ENCODE measurements around the gene LRP1B. TPM values are rescaled to one million over a fixed set of nuclear protein-coding genes. Genes with fewer than 3 reads are reported as not detected.

Gene LRP1B
- total RNA-seq, 2 donors from 2014 or later: 0.52 to 3.0 TPM

DNA sequence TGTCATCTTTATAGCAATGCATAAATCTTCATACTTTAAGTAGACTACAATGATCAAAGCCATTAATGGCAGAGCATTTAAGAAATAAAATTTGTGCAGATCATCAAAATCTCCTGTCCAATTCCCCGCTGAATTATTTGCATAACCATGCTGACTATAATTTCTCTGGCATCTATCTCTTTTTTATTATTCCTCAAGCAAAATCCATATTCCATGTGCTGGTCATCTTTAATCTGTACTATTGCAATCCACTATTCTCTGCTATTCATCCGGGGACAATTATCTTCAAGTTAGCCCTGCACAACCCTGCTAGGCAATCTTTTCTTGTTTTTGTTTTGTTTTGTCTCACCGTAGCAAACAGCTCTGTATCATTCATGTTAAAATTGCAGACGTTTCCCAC lies 1881.0 kb downstream of the LRP1B start:
- TF ChIP-seq POLR2A (IDR thresholded peaks at IDR 0.05): no peak
- TF ChIP-seq, protein P1, sequence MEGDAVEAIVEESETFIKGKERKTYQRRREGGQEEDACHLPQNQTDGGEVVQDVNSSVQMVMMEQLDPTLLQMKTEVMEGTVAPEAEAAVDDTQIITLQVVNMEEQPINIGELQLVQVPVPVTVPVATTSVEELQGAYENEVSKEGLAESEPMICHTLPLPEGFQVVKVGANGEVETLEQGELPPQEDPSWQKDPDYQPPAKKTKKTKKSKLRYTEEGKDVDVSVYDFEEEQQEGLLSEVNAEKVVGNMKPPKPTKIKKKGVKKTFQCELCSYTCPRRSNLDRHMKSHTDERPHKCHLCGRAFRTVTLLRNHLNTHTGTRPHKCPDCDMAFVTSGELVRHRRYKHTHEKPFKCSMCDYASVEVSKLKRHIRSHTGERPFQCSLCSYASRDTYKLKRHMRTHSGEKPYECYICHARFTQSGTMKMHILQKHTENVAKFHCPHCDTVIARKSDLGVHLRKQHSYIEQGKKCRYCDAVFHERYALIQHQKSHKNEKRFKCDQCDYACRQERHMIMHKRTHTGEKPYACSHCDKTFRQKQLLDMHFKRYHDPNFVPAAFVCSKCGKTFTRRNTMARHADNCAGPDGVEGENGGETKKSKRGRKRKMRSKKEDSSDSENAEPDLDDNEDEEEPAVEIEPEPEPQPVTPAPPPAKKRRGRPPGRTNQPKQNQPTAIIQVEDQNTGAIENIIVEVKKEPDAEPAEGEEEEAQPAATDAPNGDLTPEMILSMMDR (IDR thresholded peaks at IDR 0.05): no peak
- no peak overlapping the region for H3K4me3 ChIP-seq
- DNase-seq (no peak), ATAC-seq (no peak)
- H3K4me1 ChIP-seq: no peaks in the 10 kb centered on the region
- intact Hi-C loops (cut with DNase I): no loop called here
- WGBS, 2 donors: 56 to 57% methylated on average over 4 of the region's 4 CpGs
- no peaks in the 10 kb centered on the region for H3K36me3 ChIP-seq (replicated peaks in 1 of 2; ENCODE audit: insufficient read depth in 1 of 2, low read depth in 2 of 2)
- no peaks in the 10 kb centered on the region for H3K27me3 ChIP-seq
- no peak overlapping the region for H3K27ac ChIP-seq
- no peaks in the 10 kb centered on the region for H3K9me3 ChIP-seq

DNA sequence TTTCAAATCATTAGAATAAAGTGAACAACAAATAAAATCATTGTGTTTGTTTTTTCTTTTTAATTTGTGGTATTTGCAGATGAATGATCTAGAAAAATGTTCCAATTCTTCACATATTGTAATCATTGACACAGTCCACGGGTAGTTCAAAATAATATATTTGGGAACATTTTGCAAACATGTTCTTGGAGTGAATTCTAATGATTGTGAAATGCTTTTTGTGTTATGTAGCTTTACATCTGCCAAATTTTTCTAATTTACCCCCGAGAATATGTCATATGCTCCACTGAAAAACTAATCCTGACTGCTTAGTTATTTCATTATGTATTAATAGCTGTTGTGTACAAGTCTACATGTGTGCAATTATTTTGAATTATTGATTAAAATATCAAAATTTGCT lies 1882.2 kb downstream of the LRP1B start:
- H3K9me3 ChIP-seq: no peaks in the 10 kb centered on the region
- no peaks in the 10 kb centered on the region for H3K36me3 ChIP-seq (replicated peaks in 1 of 2; ENCODE audit: insufficient read depth in 1 of 2, low read depth in 2 of 2)
- no peak overlapping the region for H3K4me3 ChIP-seq
- DNase-seq (no peak), ATAC-seq (no peak)
- H3K27me3 ChIP-seq: no peaks in the 10 kb centered on the region
- H3K27ac ChIP-seq: no peak overlapping the region
- TF ChIP-seq POLR2A (IDR thresholded peaks at IDR 0.05): no peak
- TF ChIP-seq, protein P1 (IDR thresholded peaks at IDR 0.05): no peak
- intact Hi-C loops (cut with DNase I): no loop called here
- 23 to 38% methylated on average over 2 of the region's 2 CpGs for WGBS, 2 donors
- no peaks in the 10 kb centered on the region for H3K4me1 ChIP-seq

DNA sequence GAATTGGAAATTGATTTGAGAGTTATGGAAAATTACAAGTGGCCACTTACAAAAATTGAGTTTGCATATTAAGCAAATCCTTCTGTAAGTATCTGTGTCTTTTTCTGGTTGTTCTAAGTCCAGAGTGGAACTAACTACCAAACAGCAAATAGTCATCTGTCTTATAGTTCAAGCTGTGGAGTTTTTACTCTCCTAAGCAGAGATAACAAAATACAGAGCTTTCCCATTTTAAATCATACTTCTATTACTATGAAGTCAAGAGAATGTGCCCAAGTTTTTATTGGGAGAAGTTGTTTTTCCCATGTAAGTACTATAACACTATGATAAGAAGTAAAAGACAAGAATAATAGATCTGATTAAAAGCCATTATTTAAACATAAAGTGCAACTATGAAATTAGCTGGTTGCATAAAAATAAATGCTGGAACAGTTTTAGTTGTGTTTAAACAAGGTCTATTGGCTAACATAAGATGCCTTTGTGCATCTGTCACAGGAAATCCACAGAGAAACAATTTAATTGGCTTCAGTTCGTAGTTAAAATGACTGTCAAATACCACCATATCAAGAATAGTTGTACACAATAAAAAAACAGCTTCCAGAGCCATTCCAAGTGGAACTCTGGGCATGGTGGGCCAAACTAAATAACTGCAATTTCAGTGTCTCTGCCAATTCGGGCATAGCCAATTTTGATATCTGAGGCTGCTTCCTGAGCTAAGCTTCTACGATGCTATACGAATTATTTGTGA lies 1883.2 kb downstream of the LRP1B start:
- ATAC-seq (no peak), DNase-seq (no peak)
- 65% methylated on average over 4 of the region's 4 CpGs for WGBS, 2 donors
- no peaks in the 10 kb centered on the region for H3K4me1 ChIP-seq
- no peaks in the 10 kb centered on the region for H3K9me3 ChIP-seq
- TF ChIP-seq POLR2A (IDR thresholded peaks at IDR 0.05): no peak
- TF ChIP-seq, protein P1 (IDR thresholded peaks at IDR 0.05): no peak
- no peaks in the 10 kb centered on the region for H3K36me3 ChIP-seq (replicated peaks in 1 of 2; ENCODE audit: insufficient read depth in 1 of 2, low read depth in 2 of 2)
- H3K27me3 ChIP-seq: no peaks in the 10 kb centered on the region
- no peak overlapping the region for H3K27ac ChIP-seq
- intact Hi-C loops (cut with DNase I): no loop called here
- H3K4me3 ChIP-seq: no peak overlapping the region

DNA sequence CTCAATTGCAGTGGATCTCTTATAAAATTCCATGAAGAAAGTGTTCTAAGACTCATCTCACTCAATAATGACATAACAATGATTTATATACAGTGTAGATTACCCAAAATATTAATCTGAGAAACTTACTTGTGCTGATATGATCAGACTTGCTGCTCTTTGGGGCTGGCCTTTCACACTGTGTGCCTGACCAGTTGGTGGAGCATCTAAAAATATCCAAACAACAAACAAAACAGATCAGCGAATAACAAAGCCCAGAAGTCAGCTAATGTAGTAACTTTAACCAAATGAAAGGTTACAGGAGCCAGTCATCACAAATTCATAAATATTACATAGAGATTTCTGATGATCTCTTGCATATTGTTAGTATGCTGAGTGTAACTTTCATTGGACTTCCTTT lies 1883.9 kb downstream of the LRP1B start:
- no peak overlapping the region for H3K4me3 ChIP-seq
- no peak overlapping the region for H3K27ac ChIP-seq
- no peak for DNase-seq
- intact Hi-C loops (cut with DNase I): no loop called here
- H3K9me3 ChIP-seq: no peaks in the 10 kb centered on the region
- WGBS, 2 donors: 50 to 63% methylated on average over 1 of the region's 1 CpG
- H3K4me1 ChIP-seq: no peaks in the 10 kb centered on the region
- H3K27me3 ChIP-seq: no peaks in the 10 kb centered on the region
- ATAC-seq: no peak
- no peaks in the 10 kb centered on the region for H3K36me3 ChIP-seq (replicated peaks in 1 of 2; ENCODE audit: insufficient read depth in 1 of 2, low read depth in 2 of 2)
- TF ChIP-seq, protein P1 (IDR thresholded peaks at IDR 0.05): no peak
- TF ChIP-seq POLR2A (IDR thresholded peaks at IDR 0.05): no peak

DNA sequence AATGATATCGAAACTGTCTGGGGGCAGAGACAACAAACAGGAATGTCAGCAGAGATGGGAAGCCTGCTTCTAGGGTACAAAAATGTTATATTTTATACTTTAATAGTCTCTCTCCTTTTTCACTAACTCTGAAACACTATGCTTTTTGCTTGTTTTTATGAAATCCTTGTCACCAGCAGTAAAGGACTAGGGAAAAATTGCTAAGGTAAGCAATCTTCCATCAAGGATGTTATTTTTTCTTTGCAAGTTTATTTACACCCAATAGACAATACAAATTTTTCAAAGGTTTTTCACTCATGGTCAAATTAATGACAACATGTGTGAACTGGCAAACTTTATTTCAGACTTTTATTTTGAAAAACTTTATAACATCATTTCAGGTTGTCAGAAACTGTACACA lies 1884.8 kb downstream of the LRP1B start:
- 54 to 62% methylated on average over 1 of the region's 1 CpG for WGBS, 2 donors
- ATAC-seq (no peak), DNase-seq (no peak)
- no peak for TF ChIP-seq POLR2A (IDR thresholded peaks at IDR 0.05)
- TF ChIP-seq, protein P1 (IDR thresholded peaks at IDR 0.05): no peak
- H3K27me3 ChIP-seq: no peaks in the 10 kb centered on the region
- no peaks in the 10 kb centered on the region for H3K9me3 ChIP-seq
- H3K4me1 ChIP-seq: no peaks in the 10 kb centered on the region
- H3K36me3 ChIP-seq (replicated peaks in 1 of 2; ENCODE audit: insufficient read depth in 1 of 2, low read depth in 2 of 2): no peaks in the 10 kb centered on the region
- intact Hi-C loops (cut with DNase I): no loop called here
- no peak overlapping the region for H3K4me3 ChIP-seq
- no peak overlapping the region for H3K27ac ChIP-seq
